ENCODE data around the gene MARCHF10. TPM values are rescaled to one million over a fixed set of nuclear protein-coding genes. Genes with fewer than 3 reads are reported as not detected.

Gene MARCHF10
- polyA plus RNA-seq, 3 donors, result not detected

DNA sequence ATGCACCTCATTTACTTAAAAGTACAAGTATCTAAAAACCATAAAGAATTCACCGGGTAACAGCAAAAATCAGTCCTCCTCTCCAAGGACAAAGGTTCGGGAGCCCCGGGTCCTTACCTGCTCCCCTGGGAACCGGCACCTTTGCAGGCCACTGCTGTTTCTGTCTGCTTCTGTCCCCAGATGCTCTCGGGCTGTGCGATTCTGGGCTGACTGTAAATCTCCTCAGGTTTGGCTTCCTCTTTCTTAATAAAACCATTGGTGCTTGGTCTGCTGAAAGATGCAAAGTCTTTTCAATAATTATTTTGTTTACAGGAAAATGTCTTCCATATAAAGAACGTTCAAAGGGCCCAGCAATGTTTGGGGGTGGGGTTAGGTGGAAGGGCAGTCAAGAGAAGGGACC lies 63.9 kb downstream of the MARCHF10 start:
- intact Hi-C loops (cut with micrococcal nuclease), result no loop called here
- TF ChIP-seq, protein P1, sequence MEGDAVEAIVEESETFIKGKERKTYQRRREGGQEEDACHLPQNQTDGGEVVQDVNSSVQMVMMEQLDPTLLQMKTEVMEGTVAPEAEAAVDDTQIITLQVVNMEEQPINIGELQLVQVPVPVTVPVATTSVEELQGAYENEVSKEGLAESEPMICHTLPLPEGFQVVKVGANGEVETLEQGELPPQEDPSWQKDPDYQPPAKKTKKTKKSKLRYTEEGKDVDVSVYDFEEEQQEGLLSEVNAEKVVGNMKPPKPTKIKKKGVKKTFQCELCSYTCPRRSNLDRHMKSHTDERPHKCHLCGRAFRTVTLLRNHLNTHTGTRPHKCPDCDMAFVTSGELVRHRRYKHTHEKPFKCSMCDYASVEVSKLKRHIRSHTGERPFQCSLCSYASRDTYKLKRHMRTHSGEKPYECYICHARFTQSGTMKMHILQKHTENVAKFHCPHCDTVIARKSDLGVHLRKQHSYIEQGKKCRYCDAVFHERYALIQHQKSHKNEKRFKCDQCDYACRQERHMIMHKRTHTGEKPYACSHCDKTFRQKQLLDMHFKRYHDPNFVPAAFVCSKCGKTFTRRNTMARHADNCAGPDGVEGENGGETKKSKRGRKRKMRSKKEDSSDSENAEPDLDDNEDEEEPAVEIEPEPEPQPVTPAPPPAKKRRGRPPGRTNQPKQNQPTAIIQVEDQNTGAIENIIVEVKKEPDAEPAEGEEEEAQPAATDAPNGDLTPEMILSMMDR (IDR thresholded peaks at IDR 0.05), result no peak
- WGBS (ENCODE audit: insufficient coverage), result 60% methylated on average over 4 of the region's 7 CpGs
- H3K9me3 ChIP-seq (replicated peaks in 1 of 2; ENCODE audit: control insufficient read depth in 1 of 2, insufficient read depth in 1 of 2, low read length in 2 of 2), result no peaks in the 10 kb centered on the region
- H3K4me3 ChIP-seq (replicated peaks in 1 of 3; ENCODE audit: low read depth in 2 of 3, low read length in 3 of 3), result no peak overlapping the region
- no peaks in the 10 kb centered on the region for H4K20me1 ChIP-seq (ENCODE audit: insufficient read depth, low read length)
- Mint-ChIP-seq H3K36me3 (no peaks in the 10 kb centered on the region), H3K4me1 (no peaks in the 10 kb centered on the region), H3K27ac (no peak overlapping the region), H3K27me3 (ENCODE audit: low read depth in 3 of 3) (peaks cover 2 to 3% (median 3%) of the 10 kb centered on the region in 3 donors), H3K4me3 (no peak overlapping the region), H3K9me3 (no peaks in the 10 kb centered on the region)
- H3K4me2 ChIP-seq (replicated peaks; ENCODE audit: extremely low read depth, low read length, poor library complexity, severe bottlenecking), result no peak overlapping the region
- H3K27ac ChIP-seq (ENCODE audit: low read depth in 1 of 2, low read length in 2 of 2), result no peak overlapping the region
- DNase-seq, result no peak
- H3K79me2 ChIP-seq (ENCODE audit: insufficient read depth, low read length), result no peaks in the 10 kb centered on the region
- H3K4me1 ChIP-seq (ENCODE audit: control insufficient read depth in 1 of 2, insufficient read depth in 2 of 2, low read length in 2 of 2), result no peaks in the 10 kb centered on the region
- no peak overlapping the region for H2AFZ ChIP-seq (ENCODE audit: insufficient read depth, low read depth, low read length, poor library complexity, severe bottlenecking)
- no peak overlapping the region for H3K9ac ChIP-seq (ENCODE audit: insufficient read depth, low read length, poor library complexity, severe bottlenecking)
- no peaks in the 10 kb centered on the region for H3K27me3 ChIP-seq (ENCODE audit: control insufficient read depth in 2 of 2, insufficient read depth in 2 of 2, low read length in 2 of 2)
- no peaks in the 10 kb centered on the region for H3K36me3 ChIP-seq (replicated peaks in 1 of 2; ENCODE audit: control insufficient read depth in 1 of 2, insufficient read depth in 2 of 2, low read length in 2 of 2)

DNA sequence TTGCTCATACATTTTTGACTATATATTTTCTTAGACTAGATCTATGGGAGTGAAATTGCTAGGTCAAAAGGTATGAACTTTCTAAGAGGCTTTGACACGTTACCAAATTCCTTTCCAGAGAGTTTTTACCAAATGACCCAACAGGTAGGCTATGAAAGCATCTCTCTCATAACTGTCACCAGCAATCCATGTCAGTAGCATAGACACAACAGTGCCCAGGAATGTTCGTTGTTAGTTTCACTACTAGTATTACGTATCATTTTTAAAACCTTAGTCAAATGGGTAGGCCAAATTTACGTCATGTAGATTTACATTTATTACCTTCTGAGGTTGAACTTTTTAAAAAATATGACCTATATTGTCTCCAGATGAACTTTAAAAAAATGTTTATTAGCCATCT lies 66.8 kb downstream of the MARCHF10 start:
- no peak overlapping the region for H3K27ac Mint-ChIP-seq
- no peaks in the 10 kb centered on the region for H3K27me3 ChIP-seq (ENCODE audit: control insufficient read depth in 2 of 2, insufficient read depth in 2 of 2, low read length in 2 of 2)
- no peaks in the 10 kb centered on the region for H3K4me1 ChIP-seq (ENCODE audit: control insufficient read depth in 1 of 2, insufficient read depth in 2 of 2, low read length in 2 of 2)
- no peak overlapping the region for H3K9ac ChIP-seq (ENCODE audit: insufficient read depth, low read length, poor library complexity, severe bottlenecking)
- no peaks in the 10 kb centered on the region for H4K20me1 ChIP-seq (ENCODE audit: insufficient read depth, low read length)
- no peaks in the 10 kb centered on the region for H3K36me3 Mint-ChIP-seq
- H3K4me3 ChIP-seq (replicated peaks in 1 of 3; ENCODE audit: low read depth in 2 of 3, low read length in 3 of 3), result no peak overlapping the region
- intact Hi-C loops (cut with micrococcal nuclease), result no loop called here
- peaks cover 2 to 3% (median 2%) of the 10 kb centered on the region in 3 donors for H3K27me3 Mint-ChIP-seq (ENCODE audit: low read depth in 3 of 3)
- no CpG with 5 or more reads among the region's 4 CpGs for WGBS (ENCODE audit: insufficient coverage)
- no peaks in the 10 kb centered on the region for H3K36me3 ChIP-seq (replicated peaks in 1 of 2; ENCODE audit: control insufficient read depth in 1 of 2, insufficient read depth in 2 of 2, low read length in 2 of 2)
- H3K4me3 Mint-ChIP-seq, result no peak overlapping the region
- H3K79me2 ChIP-seq (ENCODE audit: insufficient read depth, low read length), result no peaks in the 10 kb centered on the region
- no peaks in the 10 kb centered on the region for H3K4me1 Mint-ChIP-seq
- no peaks in the 10 kb centered on the region for H3K9me3 ChIP-seq (replicated peaks in 1 of 2; ENCODE audit: control insufficient read depth in 1 of 2, insufficient read depth in 1 of 2, low read length in 2 of 2)
- H3K4me2 ChIP-seq (replicated peaks; ENCODE audit: extremely low read depth, low read length, poor library complexity, severe bottlenecking), result no peak overlapping the region
- no peaks in the 10 kb centered on the region for H3K9me3 Mint-ChIP-seq
- H3K27ac ChIP-seq (ENCODE audit: low read depth in 1 of 2, low read length in 2 of 2), result no peak overlapping the region
- no peak overlapping the region for H2AFZ ChIP-seq (ENCODE audit: insufficient read depth, low read depth, low read length, poor library complexity, severe bottlenecking)
- DNase-seq, result no peak
- TF ChIP-seq, protein P1 (IDR thresholded peaks at IDR 0.05), result no peak

Measured in CD14-positive monocyte (primary cell).